Activated CD4-positive, alpha-beta T cell treated with anti-CD3 and anti-CD28 coated beads, Interleukin-2, amount 50 U/mL, for 4 hours (primary cell): Measurements from ENCODE around the gene DNAL4.
"Not testable (repeated sequence)": the region's sequence is repeated elsewhere in the genome, so short reads cannot be mapped to it uniquely, and the experiment has no call there.

Experiments
- DNase-seq, 2 experiments: peaks; one replicate each; pipeline ENCODE4 v3.0.0-alpha.2; 2020

DNAL4 gene

GRCh38 chr22:38826801-38827200 is 32.9 kb upstream of the DNAL4 start:
- no peak for DNase-seq

GRCh38 chr22:38826386-38826785 is 32.4 kb upstream of the DNAL4 start:
- no peak for DNase-seq

GRCh38 chr22:38824585-38824984 is 30.6 kb upstream of the DNAL4 start:
- DNase-seq = peak; percentile 9 to 17

DNA sequence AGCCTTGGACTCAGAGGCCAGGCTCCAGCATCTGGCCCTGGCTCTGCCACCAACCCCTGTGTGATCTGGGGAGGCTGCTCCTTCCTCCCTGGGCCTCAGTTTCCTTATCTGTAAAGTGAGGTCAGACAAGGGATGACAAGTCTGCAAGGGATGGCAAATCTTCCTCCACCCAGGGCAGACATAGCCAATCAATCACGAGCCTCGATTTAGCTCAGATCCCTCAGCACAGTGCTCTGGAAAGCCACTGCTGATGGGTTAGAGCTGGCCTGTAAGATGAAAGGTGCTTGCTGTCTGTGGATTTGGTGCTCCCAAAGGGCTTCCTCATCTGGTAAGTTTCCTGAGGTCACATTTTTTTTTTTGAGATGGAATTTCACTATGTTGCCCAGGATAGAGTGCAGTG is 29.7 kb upstream of the DNAL4 start:
- DNase-seq = no peak

DNA sequence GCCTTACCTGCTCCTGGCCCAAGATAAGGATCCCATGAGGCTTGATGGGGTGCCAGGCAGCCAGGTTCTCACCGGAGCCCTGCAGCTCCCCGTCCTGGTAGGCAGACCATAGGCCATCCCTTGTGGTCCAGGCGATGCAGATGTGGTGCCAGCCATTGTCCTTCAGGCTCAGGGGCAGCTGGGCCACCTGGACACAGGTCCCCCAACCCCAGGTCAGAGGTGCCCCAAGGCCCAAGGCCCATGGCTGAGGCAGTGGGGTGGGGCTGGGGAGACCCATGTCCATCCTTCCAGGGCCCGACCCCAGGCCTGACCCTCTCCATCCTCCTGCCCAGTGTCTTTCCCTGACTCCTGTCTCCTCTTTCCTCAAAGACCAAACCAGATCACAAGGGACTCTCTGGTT is 29.1 kb upstream of the DNAL4 start:
- no peak for DNase-seq

GRCh38 chr22:38820020-38820419 is 26.1 kb upstream of the DNAL4 start:
- DNase-seq = no peak

- DNase-seq = no peak
These were observed 25.5 kb upstream of the DNAL4 start for GRCh38 chr22:38819387-38819940.

- no peak for DNase-seq
These were observed 23.3 kb upstream of the DNAL4 start for GRCh38 chr22:38817196-38817595.

GRCh38 chr22:38815842-38816241 is 21.9 kb upstream of the DNAL4 start:
- no peak for DNase-seq

DNA sequence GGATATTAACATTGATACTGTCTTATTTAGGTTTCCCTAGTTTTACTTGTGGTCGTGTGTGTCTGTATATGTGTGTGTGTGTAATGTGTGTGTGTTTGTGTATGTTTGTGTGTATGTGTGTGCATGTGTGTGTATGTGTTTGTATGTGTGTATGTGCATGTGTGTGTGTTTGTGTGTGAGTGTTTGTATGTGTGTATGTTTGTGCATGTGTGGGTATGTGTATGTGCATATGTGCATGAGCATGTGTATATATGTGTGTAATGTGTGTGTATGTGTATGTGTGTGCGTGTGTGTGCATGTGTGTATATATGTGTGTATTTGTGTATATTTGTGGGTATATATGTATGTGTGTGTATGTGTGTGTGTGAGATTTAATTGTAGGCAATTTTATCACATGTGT is 17.3 kb upstream of the DNAL4 start:
- no peak for DNase-seq

GRCh38 chr22:38805041-38805593 is 11.2 kb upstream of the DNAL4 start:
- DNase-seq = not testable (repeated sequence)

- DNase-seq = no peak
These were observed 8.8 kb upstream of the DNAL4 start for GRCh38 chr22:38802671-38803121.

GRCh38 chr22:38799265-38800002 is 5.5 kb upstream of the DNAL4 start:
- DNase-seq = no peak

DNA sequence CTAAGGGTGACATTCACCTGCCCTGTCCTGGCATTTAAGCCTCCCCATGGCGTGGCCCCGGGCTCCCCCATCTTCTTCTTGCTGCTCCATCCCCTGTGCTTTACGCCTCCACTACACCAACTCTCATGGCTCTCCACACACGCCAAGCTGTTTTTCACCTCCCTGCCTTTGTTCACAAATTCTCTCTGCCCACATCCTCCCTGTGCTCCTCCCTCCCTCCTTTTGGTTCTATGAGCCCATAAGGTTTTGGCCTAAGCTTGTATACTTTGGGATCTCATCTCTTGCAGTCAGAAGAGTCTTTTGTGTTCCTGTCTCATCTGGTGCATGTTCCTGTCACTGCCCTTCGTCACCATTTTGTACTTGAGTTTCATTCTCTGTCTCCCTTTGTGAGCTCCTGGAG is 4.6 kb upstream of the DNAL4 start:
- DNase-seq = no peak

DNA sequence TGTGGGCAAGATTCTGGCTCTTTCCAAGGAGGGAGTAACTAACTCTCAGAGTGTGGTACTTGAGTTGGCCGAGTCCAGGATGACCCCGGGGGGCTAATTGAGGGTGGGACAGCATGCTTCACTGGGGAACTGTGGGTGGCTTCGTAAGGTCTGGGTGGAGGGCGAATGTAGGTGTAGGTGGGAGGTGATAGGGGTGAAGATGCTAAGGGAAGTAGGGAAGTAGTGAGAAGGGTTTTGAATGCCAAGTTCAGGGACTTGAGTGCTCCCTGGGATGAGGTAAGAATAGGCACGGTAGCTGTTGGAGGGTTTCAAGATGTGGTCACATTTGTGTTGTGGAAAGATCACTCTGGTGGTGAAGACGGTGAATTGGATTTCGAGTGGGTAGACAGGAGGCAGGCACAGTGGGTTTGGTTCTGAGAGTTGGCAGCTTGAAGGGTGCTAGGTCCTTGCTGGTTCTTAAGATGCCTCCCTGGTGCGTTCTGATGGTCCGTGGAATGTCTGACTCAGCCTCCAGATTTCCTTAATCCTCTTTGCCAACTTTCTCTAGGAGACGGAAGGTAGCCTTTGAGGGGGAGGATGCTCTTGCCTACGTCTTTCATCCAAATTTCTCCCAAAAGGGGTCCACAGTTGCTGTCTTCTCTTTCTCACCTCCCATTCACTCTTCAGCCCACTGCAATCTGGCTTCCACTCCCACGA is 2.5 kb upstream of the DNAL4 start:
- no peak for DNase-seq

- no peak for DNase-seq
These were observed 1.6 kb upstream of the DNAL4 start for GRCh38 chr22:38795569-38795968.

GRCh38 chr22:38793317-38793716 is 626 bp downstream of the DNAL4 start:
- no peak for DNase-seq

- DNase-seq = no peak
These were observed 1.1 kb downstream of the DNAL4 start for GRCh38 chr22:38792833-38793232.

- no peak for DNase-seq
These were observed 4.3 kb downstream of the DNAL4 start for GRCh38 chr22:38789606-38790005.

GRCh38 chr22:38788846-38789245 is 5.1 kb downstream of the DNAL4 start:
- DNase-seq = no peak

GRCh38 chr22:38788021-38788816 is 5.7 kb downstream of the DNAL4 start:
- DNase-seq = no peak

DNA sequence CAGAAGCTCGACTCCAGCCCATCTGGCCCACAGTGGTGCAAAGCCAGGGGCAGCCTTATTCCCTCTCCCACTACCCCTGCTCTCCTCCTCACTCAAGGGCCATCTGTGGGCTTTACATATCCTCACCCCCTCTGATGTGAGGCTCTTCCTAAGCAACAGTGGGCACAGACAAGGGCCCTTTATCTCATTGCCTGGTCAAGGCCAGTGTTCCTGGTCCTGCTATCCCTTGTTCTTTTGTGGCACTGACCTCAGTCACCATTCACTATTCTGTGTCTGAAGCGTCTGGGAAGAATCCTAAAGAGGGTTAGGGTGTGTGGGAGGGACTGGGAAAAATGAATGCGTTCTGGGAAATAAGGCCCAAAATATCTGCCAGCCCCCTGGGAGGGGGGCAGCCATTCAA is 7.3 kb downstream of the DNAL4 start:
- no peak for DNase-seq

GRCh38 chr22:38784856-38785255 is 9.1 kb downstream of the DNAL4 start:
- no peak for DNase-seq
